Measurements from ENCODE around the gene TMEM240.

TMEM240 gene

GRCh38 chr1:1540818-1541628 is 599 bp upstream of the TMEM240 start:
- TF ChIP-seq REST (IDR thresholded peaks at IDR 0.05; ENCODE audit: low read depth) (no peak), EGR1 (IDR thresholded peaks at IDR 0.05) (no peak), TEAD4 (IDR thresholded peaks at IDR 0.05) (no peak), YY1 (IDR thresholded peaks at IDR 0.05; ENCODE audit: low read depth) (no peak), ZBTB7A (IDR thresholded peaks at IDR 0.05; ENCODE audit: low read depth) (no peak)

- no peak for TF ChIP-seq MAX (IDR thresholded peaks at IDR 0.05)
- no peak for TF ChIP-seq REST (IDR thresholded peaks at IDR 0.05; ENCODE audit: low read depth)
- 0 out of 2 replicates have a peak, but pooled peaks have one; percentile 54 for TF ChIP-seq ZBTB7A (IDR thresholded peaks at IDR 0.05; ENCODE audit: low read depth)
- TF ChIP-seq CREB1 (IDR thresholded peaks at IDR 0.05; ENCODE audit: low read depth): no peak
- TF ChIP-seq RAD21 (IDR thresholded peaks at IDR 0.05; ENCODE audit: low read depth): no peak
Measured at GRCh38 chr1:1539310-1540089, 924 bp downstream of the TMEM240 start.

- peak; percentile 32; the same call in 1 of the 2 replicates for TF ChIP-seq ZBTB7A (IDR thresholded peaks at IDR 0.05; ENCODE audit: low read depth)
- TF ChIP-seq EGR1 (IDR thresholded peaks at IDR 0.05): no peak
- TF ChIP-seq NFIC (IDR thresholded peaks at IDR 0.05): no peak
- no peak for TF ChIP-seq REST (IDR thresholded peaks at IDR 0.05; ENCODE audit: low read depth)
- no peak for TF ChIP-seq CREB1 (IDR thresholded peaks at IDR 0.05; ENCODE audit: low read depth)
- no peak for TF ChIP-seq YY1 (IDR thresholded peaks at IDR 0.05; ENCODE audit: low read depth)
- TF ChIP-seq TEAD4 (IDR thresholded peaks at IDR 0.05): no peak
- TF ChIP-seq TCF12 (IDR thresholded peaks at IDR 0.05; ENCODE audit: low read depth): no peak
Measured at GRCh38 chr1:1538989-1539309, 1.5 kb downstream of the TMEM240 start.

- TF ChIP-seq USF1 (IDR thresholded peaks at IDR 0.05): no peak
- TF ChIP-seq EGR1 (IDR thresholded peaks at IDR 0.05): no peak
- no peak for TF ChIP-seq TEAD4 (IDR thresholded peaks at IDR 0.05)
- no peak for TF ChIP-seq NFIC (IDR thresholded peaks at IDR 0.05)
- no peak for TF ChIP-seq FOXM1 (IDR thresholded peaks at IDR 0.05; ENCODE audit: borderline replicate concordance, low read depth)
- no peak for TF ChIP-seq EP300 (IDR thresholded peaks at IDR 0.05; ENCODE audit: borderline replicate concordance)
- TF ChIP-seq CREB1 (IDR thresholded peaks at IDR 0.05; ENCODE audit: low read depth): no peak
- no peak for TF ChIP-seq REST (IDR thresholded peaks at IDR 0.05; ENCODE audit: low read depth)
- TF ChIP-seq ZBTB7A (IDR thresholded peaks at IDR 0.05; ENCODE audit: low read depth): no peak
- TF ChIP-seq RAD21 (IDR thresholded peaks at IDR 0.05; ENCODE audit: low read depth): no peak
- TF ChIP-seq TCF12 (IDR thresholded peaks at IDR 0.05; ENCODE audit: low read depth): no peak
- no peak for TF ChIP-seq YY1 (IDR thresholded peaks at IDR 0.05; ENCODE audit: low read depth)
- TF ChIP-seq CEBPB (IDR thresholded peaks at IDR 0.05): no peak
Measured at GRCh38 chr1:1538334-1538733, 2.1 kb downstream of the TMEM240 start.
